HUDEP-2 (cell line): ENCODE measurements around the gene RPL41.

Experiments used
- DNase-seq, 76 experiments: peaks; one replicate each; lab custom pipeline; 2025; ENCODE audit not compliant: unreplicated experiment in 76 of 76; lab: John Stamatoyannopoulos, UW

The RPL41 gene

GRCh38 chr12:56164345-56164729 lies 47.9 kb downstream of the RPL41 start:
- DNase-seq, result no peak

- no peak for DNase-seq
Observed at GRCh38 chr12:56165369-56165768, 48.9 kb downstream of the RPL41 start.
